OCI-LY3 (cell line): ENCODE measurements around the gene SORCS1.
A peak's percentile ranks its signal among the peaks of the same experiment; 100 is the strongest.

Experiments
- H2AFZ ChIP-seq: fragments of 200-600, 300-600 bp; shearing (Covaris generic); 2 replicates; pipeline ENCODE4 v1.6.0; 2014; ENCODE audit warnings: antibody characterized with exemption, low read depth, low read length
- H3K27ac ChIP-seq: fragments of 200-600, 300-600 bp; sonication (generic); 2 replicates; pipeline ENCODE4 v1.5.1; 2014; ENCODE audit warnings: mild to moderate bottlenecking, low read length, moderate library complexity, mixed read lengths
- H3K27me3 ChIP-seq: fragments of 200-600, 300-600 bp; sonication (generic); 2 replicates; pipeline ENCODE4 v1.6.1; 2014; ENCODE audit warnings: low read depth, low read length, mixed read lengths
- H3K36me3 ChIP-seq: fragments of 200-600, 300-600 bp; sonication (generic); replicated peaks from 2 replicates; pipeline ENCODE3; 2014; ENCODE audit warnings: low read depth, low read length, mixed read lengths
- H3K4me1 ChIP-seq: fragments of 300-600, 200-600 bp; sonication (generic); 2 replicates; pipeline ENCODE4 v1.6.1; 2014; ENCODE audit warnings: low read length, mixed read lengths
- H3K4me2 ChIP-seq: fragments of 200-600, 300-600 bp; sonication (generic); 2 replicates; pipeline ENCODE4 v1.6.1; 2014; ENCODE audit warnings: low read length, mixed read lengths
- H3K4me3 ChIP-seq: fragments of 300-600, 200-600 bp; sonication (generic); 2 replicates; pipeline ENCODE4 v1.5.1; 2014; ENCODE audit warnings: antibody characterized with exemption, mild to moderate bottlenecking, low read length, moderate library complexity
- H3K79me2 ChIP-seq: fragments of 300-600, 200-600 bp; shearing (Covaris generic); 2 replicates; pipeline ENCODE4 v1.6.1; 2014; ENCODE audit warnings: mild to moderate bottlenecking, low read length, mixed read lengths
- H3K9ac ChIP-seq: fragments of 300-600, 200-600 bp; shearing (Covaris generic); 2 replicates; pipeline ENCODE4 v1.6.0; 2014; ENCODE audit warnings: mild to moderate bottlenecking, low read length, moderate library complexity
- H3K9me3 ChIP-seq: fragments of 200-600, 300-600 bp; shearing (Covaris generic); 2 replicates; pipeline ENCODE4 v1.6.1; 2014; ENCODE audit warnings: low read length, mixed read lengths; ENCODE audit not compliant: insufficient read depth
- H4K20me1 ChIP-seq: fragments of 200-600, 300-600 bp; sonication (generic); 2 replicates; pipeline ENCODE4 v1.6.1; 2016; ENCODE audit warnings: low read length, mixed read lengths; ENCODE audit not compliant: insufficient read depth
- CTCF ChIP-seq: fragments of 200-600, 300-600 bp; sonication (generic); IDR thresholded peaks from 2 replicates; pipeline ENCODE4 v1.5.1; 2014; ENCODE audit warnings: antibody characterized with exemption, low read length, low read depth
- EZH2phosphoT487 ChIP-seq: fragments of 200-600 bp; shearing (Covaris generic); IDR thresholded peaks from 2 replicates; pipeline ENCODE4 v1.6.1; 2018; ENCODE audit warnings: antibody characterized with exemption, mixed run types, low read depth

Gene SORCS1

GRCh38 chr10:106802949-106803348 is 361.6 kb downstream of the SORCS1 start:
- no peak overlapping the region for H2AFZ ChIP-seq
- H3K9me3 ChIP-seq: no peaks in the 10 kb centered on the region
- no peak overlapping the region for H3K27ac ChIP-seq

GRCh38 chr10:106799776-106800175 is 364.7 kb downstream of the SORCS1 start:
- no peaks in the 10 kb centered on the region for H4K20me1 ChIP-seq
- no peak overlapping the region for H3K27ac ChIP-seq
- H3K4me3 ChIP-seq: no peak overlapping the region
- H3K27me3 ChIP-seq: no peaks in the 10 kb centered on the region
- TF ChIP-seq EZH2phosphoT487 (no peak), CTCF (no peak)
- H3K9me3 ChIP-seq: no peaks in the 10 kb centered on the region
- no peak overlapping the region for H3K4me2 ChIP-seq
- H3K79me2 ChIP-seq: no peaks in the 10 kb centered on the region
- H2AFZ ChIP-seq: no peak overlapping the region
- no peaks in the 10 kb centered on the region for H3K4me1 ChIP-seq
- no peak overlapping the region for H3K9ac ChIP-seq
- H3K36me3 ChIP-seq: no peaks in the 10 kb centered on the region

More at GRCh38 chr10:106802949-106803348, 361.6 kb downstream of the SORCS1 start:
- Histone ChIP-seq H3K4me2 (no peak overlapping the region), H3K27me3 (no peaks in the 10 kb centered on the region; the same call in 1 of the 2 replicates), H3K79me2 (no peaks in the 10 kb centered on the region), H3K4me1 (no peaks in the 10 kb centered on the region), H3K36me3 (no peaks in the 10 kb centered on the region), H3K9ac (no peak overlapping the region), H3K4me3 (no peak overlapping the region), H4K20me1 (no peaks in the 10 kb centered on the region)
- no peak for TF ChIP-seq CTCF
- no peak for TF ChIP-seq EZH2phosphoT487

- Histone ChIP-seq H4K20me1 (no peaks in the 10 kb centered on the region), H3K4me2 (no peak overlapping the region), H2AFZ (no peak overlapping the region), H3K36me3 (no peaks in the 10 kb centered on the region), H3K27me3 (peaks cover 8% of the 10 kb centered on the region; the same call in 1 of the 2 replicates), H3K4me3 (no peak overlapping the region), H3K9me3 (no peaks in the 10 kb centered on the region), H3K27ac (no peak overlapping the region), H3K9ac (no peak overlapping the region), H3K79me2 (no peaks in the 10 kb centered on the region), H3K4me1 (0 out of 2 replicates have a peak, but pooled peaks cover 4% of the 10 kb centered on the region)
- TF ChIP-seq CTCF (peak; percentile 73), EZH2phosphoT487 (no peak)
These were observed 368.9 kb downstream of the SORCS1 start for GRCh38 chr10:106795619-106796018.

GRCh38 chr10:106793617-106794016 is 370.9 kb downstream of the SORCS1 start:
- Histone ChIP-seq H4K20me1 (no peaks in the 10 kb centered on the region), H3K27ac (no peak overlapping the region), H3K79me2 (no peaks in the 10 kb centered on the region), H2AFZ (no peak overlapping the region), H3K4me3 (no peak overlapping the region), H3K4me2 (no peak overlapping the region), H3K4me1 (0 out of 2 replicates have a peak, but pooled peaks cover 4% of the 10 kb centered on the region), H3K9me3 (no peaks in the 10 kb centered on the region), H3K27me3 (peaks cover 8% of the 10 kb centered on the region; the same call in 1 of the 2 replicates), H3K9ac (no peak overlapping the region), H3K36me3 (no peaks in the 10 kb centered on the region)
- TF ChIP-seq EZH2phosphoT487: no peak
- no peak for TF ChIP-seq CTCF
